GM19452 (cell line): ENCODE measurements around the gene NSD1.

Experiments used
- ATAC-seq: cut with Tn5 transposase; IDR thresholded peaks from one replicate; pipeline ENCODE4 v1.9.1; 2021; ENCODE audit not compliant: unreplicated experiment

NSD1 gene

DNA sequence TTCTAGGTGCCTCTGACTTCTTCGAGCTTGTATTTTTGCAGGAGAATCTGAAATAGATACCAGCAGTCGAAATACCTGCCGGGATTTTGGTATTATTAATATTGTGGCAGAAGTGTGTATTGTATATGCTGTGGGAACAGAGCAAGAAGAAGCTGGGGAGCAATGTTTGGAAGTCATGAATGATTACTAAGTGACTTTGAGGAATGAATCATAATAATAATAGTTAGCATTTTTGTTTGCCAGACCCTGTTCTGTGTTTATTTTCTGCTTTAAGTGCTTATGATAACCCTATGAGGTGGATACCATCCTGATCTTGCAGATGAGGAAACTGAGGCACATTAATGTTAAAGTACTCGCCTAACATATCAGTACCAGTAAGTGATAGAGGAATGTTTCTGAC, 137.5 kb downstream of the NSD1 start:
- no peak for ATAC-seq

GRCh38 chr5:177275883-177276282, 142.3 kb downstream of the NSD1 start:
- ATAC-seq = no peak

DNA sequence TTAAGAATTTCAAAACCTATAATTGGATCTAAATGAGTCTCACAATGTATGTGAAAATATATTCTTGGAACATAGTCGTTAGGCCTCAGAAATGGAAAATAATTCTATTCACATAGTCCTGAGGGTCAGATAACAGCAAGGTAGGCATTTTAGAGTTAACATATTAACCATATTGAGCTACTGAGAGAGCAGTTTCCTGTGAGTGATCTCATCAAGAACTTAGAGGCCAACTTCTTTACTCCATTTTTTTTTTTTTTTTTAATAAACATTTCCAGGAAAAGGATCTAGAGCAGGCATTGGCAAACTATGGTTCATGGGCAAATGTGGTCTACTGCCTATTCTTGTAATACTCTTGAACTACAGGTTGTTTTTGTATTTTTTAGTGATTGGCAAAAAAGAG, 143.3 kb downstream of the NSD1 start:
- no peak for ATAC-seq

GRCh38 chr5:177288191-177288590, 154.6 kb downstream of the NSD1 start:
- ATAC-seq = no peak

- ATAC-seq = no peak
These were observed 157.4 kb downstream of the NSD1 start for GRCh38 chr5:177290816-177291596.

DNA sequence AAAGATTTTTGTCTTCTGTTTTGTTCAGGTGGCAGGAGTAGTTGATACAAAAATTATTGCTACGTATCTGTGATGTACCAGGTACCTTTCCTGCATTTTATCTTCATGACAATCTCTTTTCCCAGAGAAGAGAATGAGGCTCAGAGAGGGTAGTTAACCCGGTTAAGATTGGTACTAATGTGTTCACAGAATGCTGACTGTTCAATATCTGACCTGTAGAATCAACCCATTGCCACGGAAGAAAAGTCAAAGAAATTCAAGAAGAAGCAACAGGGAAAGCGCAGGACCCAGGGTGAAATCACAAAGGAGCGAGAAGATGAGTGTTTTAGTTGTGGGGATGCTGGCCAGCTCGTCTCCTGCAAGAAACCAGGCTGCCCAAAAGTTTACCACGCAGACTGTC, 158.2 kb downstream of the NSD1 start:
- no peak for ATAC-seq

- no peak for ATAC-seq
These were observed 160.4 kb downstream of the NSD1 start for GRCh38 chr5:177293819-177294581.

DNA sequence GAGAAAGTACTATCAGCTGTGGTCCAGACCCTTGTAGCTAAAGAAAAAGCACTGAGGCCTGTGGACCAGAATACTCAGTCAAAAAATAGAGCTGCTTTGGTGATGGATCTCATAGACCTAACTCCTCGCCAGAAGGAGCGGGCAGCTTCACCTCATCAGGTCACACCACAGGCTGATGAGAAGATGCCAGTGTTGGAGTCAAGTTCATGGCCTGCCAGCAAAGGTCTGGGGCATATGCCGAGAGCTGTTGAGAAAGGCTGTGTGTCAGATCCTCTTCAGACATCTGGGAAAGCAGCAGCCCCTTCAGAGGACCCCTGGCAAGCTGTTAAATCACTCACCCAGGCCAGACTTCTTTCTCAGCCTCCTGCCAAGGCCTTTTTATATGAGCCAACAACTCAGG, 161.1 kb downstream of the NSD1 start:
- ATAC-seq = no peak

GRCh38 chr5:177295924-177296323, 162.4 kb downstream of the NSD1 start:
- no peak for ATAC-seq

DNA sequence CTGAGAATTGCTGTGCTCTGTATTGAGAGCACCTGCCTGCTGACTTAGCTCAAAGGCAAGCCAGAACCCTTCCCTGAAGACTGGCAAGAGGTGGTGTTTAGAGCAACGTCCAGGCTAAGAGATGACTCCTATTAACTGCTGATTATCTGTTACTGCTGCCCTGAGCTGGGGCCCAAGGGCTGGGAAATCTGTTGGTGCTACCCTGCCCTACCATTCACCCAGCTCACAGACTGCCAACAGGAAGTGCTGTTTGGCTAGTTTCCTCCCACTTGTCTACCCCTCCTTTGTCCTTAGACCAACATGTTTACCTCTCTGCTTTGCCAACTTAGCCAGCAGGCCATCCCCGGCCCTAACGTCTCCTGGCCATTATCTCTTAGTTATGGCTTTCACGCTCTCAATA, 163.0 kb downstream of the NSD1 start:
- ATAC-seq = no peak

DNA sequence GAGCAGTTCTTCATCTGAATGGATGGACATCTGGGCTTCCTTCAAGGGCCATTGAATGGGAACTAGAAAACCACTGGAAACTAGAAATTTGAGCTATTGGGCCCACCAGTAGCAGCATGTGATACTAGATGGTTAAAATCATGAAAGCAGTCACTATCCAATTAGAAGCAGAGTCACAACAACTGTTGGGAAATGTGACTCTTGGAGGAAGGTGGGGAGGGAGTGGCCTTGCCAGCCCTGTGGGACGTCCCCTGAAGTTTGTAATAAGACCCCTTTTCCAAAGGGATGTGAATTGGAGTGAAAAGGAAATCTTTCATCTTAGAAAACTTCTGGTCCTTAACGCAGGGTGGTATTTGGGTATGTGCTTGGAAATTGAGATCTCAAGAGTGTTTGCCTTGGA, 164.3 kb downstream of the NSD1 start:
- ATAC-seq = no peak

DNA sequence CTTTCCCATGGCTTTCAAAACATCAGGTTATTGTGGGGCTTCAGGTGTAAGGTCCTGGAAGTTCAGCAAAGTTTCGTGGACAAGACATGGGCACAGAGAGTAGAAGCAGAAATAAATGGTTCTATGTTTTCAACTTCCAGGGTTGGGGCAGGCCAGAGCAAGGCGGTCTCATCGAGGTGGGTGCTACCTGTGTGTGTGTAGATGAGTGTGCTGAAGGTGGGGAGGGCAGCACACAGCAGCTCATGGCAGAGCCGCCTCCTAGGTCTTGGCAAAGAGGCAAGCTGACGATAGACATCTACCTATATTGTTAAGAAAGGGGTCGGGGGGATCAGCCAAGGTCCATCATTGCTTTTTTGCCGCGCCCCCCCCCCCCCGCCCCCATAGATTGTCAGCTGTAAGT, 166.1 kb downstream of the NSD1 start:
- ATAC-seq = no peak

GRCh38 chr5:177300236-177300880, 166.8 kb downstream of the NSD1 start:
- peak; percentile 44 for ATAC-seq

- ATAC-seq = no peak
These were observed 167.4 kb downstream of the NSD1 start for GRCh38 chr5:177300951-177301350.

DNA sequence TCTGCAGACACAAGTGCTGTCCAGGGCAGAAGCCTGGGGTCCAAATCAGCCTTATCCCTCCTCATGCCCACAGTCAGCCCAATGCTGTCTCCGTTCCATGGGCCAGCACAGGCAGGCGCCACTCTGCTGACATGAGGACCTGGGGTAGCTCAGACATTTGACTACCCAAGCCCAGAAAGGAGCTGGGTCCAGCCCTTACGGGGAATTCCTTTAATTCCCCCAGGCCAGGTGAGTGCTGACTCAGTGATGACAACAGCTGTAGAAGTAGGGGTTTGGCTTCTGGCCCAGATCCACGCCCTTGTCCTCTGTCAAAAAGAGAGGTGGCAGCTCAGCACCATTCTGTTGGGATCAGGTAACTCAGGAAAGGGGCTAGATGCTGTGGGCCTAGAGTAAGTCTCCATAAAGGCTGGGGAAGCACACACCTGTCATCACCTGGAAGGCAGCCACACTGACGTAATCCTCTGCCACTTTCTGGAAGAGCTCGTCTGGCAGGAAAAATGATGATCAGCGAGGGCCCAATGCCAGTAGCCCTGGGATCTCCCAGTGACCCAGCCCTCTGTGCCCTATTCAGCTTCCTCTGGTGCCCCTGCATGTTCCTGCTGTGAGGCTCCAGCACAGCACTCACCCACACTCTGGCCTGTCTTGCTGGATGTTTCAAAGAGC, 168.1 kb downstream of the NSD1 start:
- ATAC-seq = no peak

GRCh38 chr5:177302354-177303110, 169.0 kb downstream of the NSD1 start:
- ATAC-seq = no peak

- peak; percentile 57 for ATAC-seq
These were observed 169.8 kb downstream of the NSD1 start, which contains the start of the genes PRELID1 and RAB24 for GRCh38 chr5:177303121-177303924. Gene PRELID1, plus strand, starts transcription at chr5:177303799. Its CDS starts 187 bp downstream, at chr5:177303986. Gene RAB24, minus strand, starts transcription at chr5:177303719. Its CDS starts 431 bp downstream, at chr5:177303288.

- no peak for ATAC-seq
These were observed 170.4 kb downstream of the NSD1 start for GRCh38 chr5:177303925-177304391.

GRCh38 chr5:177304392-177305119, 171.0 kb downstream of the NSD1 start:
- no peak for ATAC-seq
